Body of pancreas (tissue), 4 donors: Measurements from ENCODE around the gene LSM14A.

Experiments used
- CTCF ChIP-seq, 7 experiments: fragments of 450-650 bp in 4 of 7; fragments of 200-600 bp in 3 of 7; sonication (generic) in 3 of 7; IDR thresholded peaks; one replicate each; pipeline ENCODE4 v1.5.1; 2016 to 2019; ENCODE audit warnings: antibody characterized with exemption in 7 of 7
- POLR2A ChIP-seq, 3 donors: fragments of 450-650 bp; IDR thresholded peaks; one replicate each; pipeline ENCODE4 v1.6.1; 2016; ENCODE audit warnings: antibody characterized with exemption in 3 of 3, mild to moderate bottlenecking in 2 of 3

DNA sequence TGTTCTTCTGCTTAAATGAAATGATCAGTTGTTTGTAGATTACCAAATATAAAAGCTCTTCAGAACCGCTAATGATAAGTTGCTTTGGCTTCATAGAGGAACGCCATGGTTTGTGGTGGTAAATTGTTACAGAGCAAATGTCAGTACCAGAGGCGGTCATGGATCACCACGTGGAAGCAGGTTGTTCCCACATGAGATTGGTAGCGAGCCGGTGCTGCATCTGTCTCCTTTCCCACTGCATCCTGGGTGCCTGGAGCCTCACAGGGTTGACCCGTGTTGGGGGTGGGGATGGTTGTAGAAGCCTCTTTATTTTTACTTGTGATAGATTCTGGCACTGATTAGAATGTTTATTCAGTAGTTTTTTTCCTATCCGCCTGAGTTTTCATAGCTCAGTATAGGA lies 96.8 kb downstream of the LSM14A start:
- TF ChIP-seq POLR2A (IDR thresholded peaks at IDR 0.05) (peak in 2 of 3 donors; percentile 7 to 12), CTCF (IDR thresholded peaks at IDR 0.05) (peak in 1 of 7 experiments; percentile 14)
